Liver (tissue), 3 donors: ENCODE data around the gene DAD1.

Experiments
- ATF3 ChIP-seq: IDR thresholded peaks from 2 replicates; pipeline ENCODE4 v1.6.1; 2016; ENCODE audit warnings: antibody characterized with exemption
- CTCF ChIP-seq: fragments of 150-350 bp; IDR thresholded peaks from 2 replicates; pipeline ENCODE4 v1.5.1; 2017; ENCODE audit warnings: improper control_type of control experiment, low read depth, low read length; ENCODE audit not compliant: missing input control
- EGR1 ChIP-seq, 2 donors: IDR thresholded peaks; 2 replicates each; pipeline ENCODE4 v1.6.1; 2016 to 2018; ENCODE audit warnings: antibody characterized with exemption in 2 of 2, low read depth in 2 of 2
- FOXA2 ChIP-seq: IDR thresholded peaks from 2 replicates; pipeline ENCODE4 v1.6.1; 2016; ENCODE audit warnings: antibody characterized with exemption
- GABPA ChIP-seq, 2 donors: IDR thresholded peaks in 1 of 2; conservative IDR thresholded peaks in 1 of 2; 2 replicates each; pipeline ENCODE4 v1.6.1; 2016; ENCODE audit warnings: antibody characterized with exemption in 2 of 2, mild to moderate bottlenecking in 1 of 2, moderate library complexity in 1 of 2
- JUND ChIP-seq, 2 donors: IDR thresholded peaks; 2 replicates each; pipeline ENCODE4 v1.6.1; 2016; ENCODE audit warnings: antibody characterized with exemption in 2 of 2
- MAX ChIP-seq: IDR thresholded peaks from 2 replicates; pipeline ENCODE4 v1.6.1; 2016; ENCODE audit warnings: antibody characterized with exemption
- RAD21 ChIP-seq, 2 donors: IDR thresholded peaks; 2 replicates each; pipeline ENCODE4 v1.6.1; 2016; ENCODE audit warnings: antibody characterized with exemption in 2 of 2, mild to moderate bottlenecking in 2 of 2
- REST ChIP-seq: IDR thresholded peaks from 2 replicates; pipeline ENCODE4 v1.6.1; 2016; ENCODE audit warnings: antibody characterized with exemption, mild to moderate bottlenecking
- RXRA ChIP-seq, 2 donors: IDR thresholded peaks; 2 replicates each; pipeline ENCODE4 v1.6.1; 2017 to 2018; ENCODE audit warnings: antibody characterized with exemption in 2 of 2, mild to moderate bottlenecking in 1 of 2
- TAF1 ChIP-seq: conservative IDR thresholded peaks from 2 replicates; pipeline ENCODE4 v1.6.1; 2016; ENCODE audit warnings: antibody characterized with exemption, mild to moderate bottlenecking
- ZBTB33 ChIP-seq: IDR thresholded peaks from 2 replicates; pipeline ENCODE4 v1.6.1; 2016; ENCODE audit warnings: antibody characterized with exemption
- donor health status: healthy.
- donor health status: healthy.

GRCh38 chr14:22573804-22574203 is 15.2 kb downstream of the DAD1 start:
- TF ChIP-seq CTCF: no peak
- TF ChIP-seq GABPA (IDR thresholded peaks at IDR 0.05 in 1 of 2, conservative IDR thresholded peaks at IDR 0.05 in 1 of 2): no peak
- TF ChIP-seq REST: no peak
- no peak for TF ChIP-seq JUND (IDR thresholded peaks at IDR 0.05)
- no peak for TF ChIP-seq MAX
- TF ChIP-seq ZBTB33: no peak
- TF ChIP-seq ATF3: no peak
- no peak for TF ChIP-seq TAF1
- TF ChIP-seq EGR1 (IDR thresholded peaks at IDR 0.05; ENCODE audit: low read depth in 2 of 2): no peak
- no peak for TF ChIP-seq RAD21 (IDR thresholded peaks at IDR 0.05)
- TF ChIP-seq FOXA2: no peak
- TF ChIP-seq RXRA (IDR thresholded peaks at IDR 0.05): no peak
